ENCODE measurements around the gene SRM. TPM values are rescaled to one million over a fixed set of nuclear protein-coding genes. Genes with fewer than 3 reads are reported as not detected.

SRM gene
- total RNA-seq, 2 experiments from 2014 or later, result 240 TPM

DNA sequence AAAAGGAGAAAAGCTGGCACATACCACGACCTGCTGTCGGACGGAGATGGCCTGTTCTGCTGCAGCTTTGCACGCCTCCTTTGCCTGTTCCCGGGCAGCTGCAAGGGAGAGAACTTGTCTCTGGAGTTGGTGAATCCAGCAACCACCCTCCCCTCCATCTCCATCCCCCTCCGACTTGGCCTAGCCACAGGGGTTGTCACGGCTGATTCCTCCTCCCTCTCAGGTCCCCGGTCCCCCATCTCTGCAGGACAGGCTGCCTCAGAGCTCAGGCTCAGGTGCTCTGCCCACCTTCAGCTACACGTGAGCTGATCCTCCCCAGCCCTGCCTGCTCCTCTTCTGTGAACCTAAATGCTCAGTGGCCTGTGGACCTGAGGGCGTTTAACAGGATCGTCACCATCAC, 11.1 kb upstream of the SRM start:
- CTCF ChIA-PET, result interaction anchor here (1.2 to 4.8 kb wide), 2 partner anchors 8 to 33 kb away, joined by 3 to 31 read pairs; no protein-coding TSS in a partner anchor
- POLR2A ChIA-PET, result interaction anchor here (1.0 to 2.5 kb wide), 3 partner anchors 10 to 28 kb away, joined by 3 to 13 read pairs (median 6); partner anchors contain the start of gene EXOSC10

DNA sequence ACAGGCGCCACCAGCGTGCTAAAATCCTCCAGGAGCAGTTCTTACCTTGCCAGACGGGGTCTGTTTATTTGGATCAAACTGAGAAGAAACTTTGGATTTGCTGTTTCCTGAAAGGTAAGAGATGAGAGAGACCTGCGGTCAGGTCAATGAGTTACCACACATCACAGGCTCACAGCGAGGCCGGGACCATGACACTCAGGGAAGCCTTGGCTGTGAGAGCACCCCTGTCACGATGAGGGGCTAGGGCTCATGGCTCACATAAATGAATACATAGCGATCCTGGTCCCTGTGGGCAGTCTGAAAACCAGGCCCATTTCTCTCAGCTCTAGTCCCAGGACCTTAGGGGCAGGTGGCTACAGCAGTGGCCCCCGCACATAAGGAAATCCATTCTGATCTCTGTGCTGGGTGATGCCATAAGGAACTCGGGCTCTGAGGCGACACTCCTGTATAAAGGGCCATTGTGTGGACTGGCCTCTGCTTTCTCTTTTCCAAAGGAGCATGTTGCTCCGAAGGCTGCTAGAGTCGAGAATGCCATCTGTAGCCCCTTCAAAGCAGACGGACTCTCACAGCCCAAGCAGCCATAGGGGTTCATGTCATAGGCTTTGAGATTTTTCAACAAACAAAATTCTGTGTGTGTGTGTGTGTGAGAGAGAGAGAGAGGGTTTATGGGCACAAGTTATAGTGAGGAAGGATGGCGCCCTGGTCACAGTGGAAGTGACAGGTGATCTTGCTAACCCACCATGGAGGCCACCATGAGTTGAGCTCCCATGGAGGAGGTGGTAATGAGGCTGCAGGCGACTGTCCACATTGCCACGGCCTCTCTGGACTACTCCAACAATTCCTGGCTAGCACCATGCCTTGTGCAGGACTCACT, 9.0 kb upstream of the SRM start:
- TF ChIP-seq, protein P1, sequence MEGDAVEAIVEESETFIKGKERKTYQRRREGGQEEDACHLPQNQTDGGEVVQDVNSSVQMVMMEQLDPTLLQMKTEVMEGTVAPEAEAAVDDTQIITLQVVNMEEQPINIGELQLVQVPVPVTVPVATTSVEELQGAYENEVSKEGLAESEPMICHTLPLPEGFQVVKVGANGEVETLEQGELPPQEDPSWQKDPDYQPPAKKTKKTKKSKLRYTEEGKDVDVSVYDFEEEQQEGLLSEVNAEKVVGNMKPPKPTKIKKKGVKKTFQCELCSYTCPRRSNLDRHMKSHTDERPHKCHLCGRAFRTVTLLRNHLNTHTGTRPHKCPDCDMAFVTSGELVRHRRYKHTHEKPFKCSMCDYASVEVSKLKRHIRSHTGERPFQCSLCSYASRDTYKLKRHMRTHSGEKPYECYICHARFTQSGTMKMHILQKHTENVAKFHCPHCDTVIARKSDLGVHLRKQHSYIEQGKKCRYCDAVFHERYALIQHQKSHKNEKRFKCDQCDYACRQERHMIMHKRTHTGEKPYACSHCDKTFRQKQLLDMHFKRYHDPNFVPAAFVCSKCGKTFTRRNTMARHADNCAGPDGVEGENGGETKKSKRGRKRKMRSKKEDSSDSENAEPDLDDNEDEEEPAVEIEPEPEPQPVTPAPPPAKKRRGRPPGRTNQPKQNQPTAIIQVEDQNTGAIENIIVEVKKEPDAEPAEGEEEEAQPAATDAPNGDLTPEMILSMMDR (IDR thresholded peaks at IDR 0.05), result no peak
- ATAC-seq, result no peak
- CTCF ChIA-PET, result interaction anchor here (4.8 kb wide), 1 partner anchor 31 kb away, joined by 31 read pairs; no protein-coding TSS in a partner anchor
- intact Hi-C loops (cut with micrococcal nuclease), result no loop called here
- Mint-ChIP-seq H3K9me3 (no peaks in the 10 kb centered on the region), H3K27me3 (no peaks in the 10 kb centered on the region), H3K27ac (peak overlapping the region; percentile 84), H3K36me3 (ENCODE audit: low read depth) (peaks cover 65% of the 10 kb centered on the region), H3K4me3 (no peak overlapping the region), H3K4me1 (ENCODE audit: low read depth) (peaks cover 18% of the 10 kb centered on the region)
- no peak for DNase-seq
- POLR2A ChIA-PET, result interaction anchor here (0.6 to 2.5 kb wide), 4 partner anchors 14 to 58 kb away, joined by 3 to 13 read pairs (median 4); partner anchors contain the start of gene EXOSC10

More for the DNA sequence above, 11.1 kb upstream of the SRM start:
- no peak for DNase-seq
- Mint-ChIP-seq H3K4me1 (ENCODE audit: low read depth) (peaks cover 19% of the 10 kb centered on the region), H3K36me3 (ENCODE audit: low read depth) (peaks cover 62% of the 10 kb centered on the region), H3K27me3 (no peaks in the 10 kb centered on the region), H3K27ac (peak overlapping the region; percentile 31), H3K4me3 (no peak overlapping the region), H3K9me3 (no peaks in the 10 kb centered on the region)
- TF ChIP-seq, protein P1 (IDR thresholded peaks at IDR 0.05), result no peak
- intact Hi-C loops (cut with micrococcal nuclease), result loop anchor here (5.0 kb wide), 1 partner anchor 34 kb away; no protein-coding TSS in a partner anchor
- ATAC-seq, result no peak

DNA sequence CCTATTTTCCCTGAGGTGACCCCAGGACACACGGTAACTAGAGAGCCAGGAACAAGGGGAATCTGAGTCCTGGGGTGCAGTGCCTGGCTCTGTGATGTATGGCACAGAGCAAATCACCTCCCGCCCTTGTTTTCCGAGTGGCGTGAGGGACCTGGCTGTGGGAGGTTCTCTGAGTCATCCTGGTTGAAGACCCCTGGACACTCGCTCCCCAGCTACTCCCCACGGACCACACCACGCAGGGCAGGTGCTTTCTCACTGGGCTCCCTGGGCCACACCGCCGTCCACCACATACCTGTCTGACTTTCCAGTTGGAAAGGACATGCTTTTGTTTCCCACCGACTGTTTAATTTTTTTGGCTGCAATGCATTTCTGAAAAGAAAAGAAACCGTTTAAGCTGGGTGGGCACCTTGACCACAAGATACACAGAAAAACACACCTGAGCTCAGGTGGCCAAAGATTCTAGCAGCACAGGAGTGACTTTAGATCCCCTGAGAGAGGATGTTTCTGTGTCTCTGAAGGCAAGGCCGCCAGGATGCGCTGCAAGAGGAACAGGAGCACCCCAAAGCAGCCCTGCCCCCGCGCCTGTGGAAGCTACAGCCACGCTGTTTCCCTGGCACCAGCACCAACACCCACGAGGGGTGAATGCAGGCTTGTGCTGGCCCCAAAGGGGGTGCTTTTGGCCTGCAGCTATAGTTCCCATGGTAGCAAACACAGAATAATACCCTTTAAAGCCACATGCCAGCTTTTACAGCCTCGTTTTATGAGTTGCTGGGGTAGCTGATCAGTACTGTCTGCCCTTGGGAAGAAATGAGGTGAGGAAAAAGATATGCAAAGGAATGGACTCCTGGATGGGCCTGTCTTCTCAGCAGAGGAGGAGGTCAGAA, 8.1 kb upstream of the SRM start:
- peaks cover 22% of the 10 kb centered on the region for H3K4me1 Mint-ChIP-seq (ENCODE audit: low read depth)
- ChIA-PET CTCF (interaction anchor here (1.6 kb wide), 1 partner anchor 30 kb away, joined by 6 read pairs; no protein-coding TSS in a partner anchor), POLR2A (interaction anchor here (1.0 to 2.6 kb wide), 2 partner anchors 11 to 16 kb away, joined by 3 to 13 read pairs; no protein-coding TSS in a partner anchor)
- peak overlapping the region; percentile 84 for H3K27ac Mint-ChIP-seq
- H3K4me3 Mint-ChIP-seq, result no peak overlapping the region
- no peak for DNase-seq
- H3K36me3 Mint-ChIP-seq (ENCODE audit: low read depth), result peaks cover 70% of the 10 kb centered on the region
- ATAC-seq, result no peak
- no peaks in the 10 kb centered on the region for H3K27me3 Mint-ChIP-seq
- no peaks in the 10 kb centered on the region for H3K9me3 Mint-ChIP-seq
- intact Hi-C loops (cut with micrococcal nuclease), result no loop called here
- TF ChIP-seq, protein P1 (IDR thresholded peaks at IDR 0.05), result no peak

DNA sequence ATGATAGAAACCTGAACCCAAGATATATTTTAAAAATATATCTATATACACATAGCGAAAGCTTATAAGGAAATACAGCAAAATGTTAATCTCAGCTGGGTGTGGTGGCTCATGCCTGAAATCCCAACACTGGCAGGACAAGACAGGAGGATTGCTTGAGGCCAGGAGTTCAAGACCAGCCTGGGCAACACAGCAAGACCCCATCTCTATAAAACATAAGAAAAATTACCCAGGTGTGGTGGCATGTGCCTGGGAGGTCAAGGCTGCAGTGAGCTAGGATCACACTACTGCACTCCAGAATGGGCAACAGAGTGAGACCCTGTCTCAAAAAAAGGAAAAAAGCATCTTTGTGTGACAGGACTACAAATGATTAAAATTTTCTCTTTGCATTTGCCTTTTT, 6.0 kb upstream of the SRM start:
- TF ChIP-seq, protein P1 (IDR thresholded peaks at IDR 0.05), result no peak
- Mint-ChIP-seq H3K36me3 (ENCODE audit: low read depth) (peaks cover 67% of the 10 kb centered on the region), H3K27ac (no peak overlapping the region), H3K4me3 (no peak overlapping the region), H3K4me1 (ENCODE audit: low read depth) (peaks cover 40% of the 10 kb centered on the region), H3K27me3 (no peaks in the 10 kb centered on the region), H3K9me3 (no peaks in the 10 kb centered on the region)
- POLR2A ChIA-PET, result interaction anchor here (1.0 to 2.6 kb wide), 2 partner anchors 9 to 160 kb away, joined by 3 to 13 read pairs; no protein-coding TSS in a partner anchor
- intact Hi-C loops (cut with micrococcal nuclease), result no loop called here
- DNase-seq (no peak), ATAC-seq (no peak)
- CTCF ChIA-PET, result interaction anchor here (0.7 to 6.6 kb wide), 2 partner anchors 28 kb away, joined by 5 to 78 read pairs; no protein-coding TSS in a partner anchor

Data from activated CD8-positive, alpha-beta T cell treated with anti-CD3 and anti-CD28 coated beads for 36 hours (primary cell).